Kidney epithelial cell (primary cell): ENCODE data around the gene PLXDC1. TPM values are rescaled to one million over a fixed set of nuclear protein-coding genes. Genes with fewer than 3 reads are reported as not detected.

Source experiments
- DNase-seq: peaks from one replicate; pipeline ENCODE4 v3.0.0-alpha.2; 2010; ENCODE audit warnings: low read depth
- H3K27me3 ChIP-seq: 2 replicates; pipeline ENCODE4 v1.6.0; 2011; ENCODE audit warnings: low read length; ENCODE audit not compliant: control insufficient read depth, insufficient read depth
- H3K36me3 ChIP-seq: 2 replicates; pipeline ENCODE4 v1.5.1; 2011; ENCODE audit warnings: low read length; ENCODE audit not compliant: control insufficient read depth, insufficient read depth
- H3K4me3 ChIP-seq: 2 replicates; pipeline ENCODE4 v1.5.1; 2011; ENCODE audit warnings: low read depth, mild to moderate bottlenecking, control low read depth, low read length
- total RNA-seq: library from RNA; depleted of rRNA; stranded (reverse); fragments of >200 nt; gene quantifications from 2 replicates; pipeline ENCODE4 v1.2.3, GENCODE V29; 2015
- TF ChIP-seq, protein P1 (sequence below): IDR thresholded peaks from 2 replicates; pipeline ENCODE4 v1.5.1; 2011; ENCODE audit warnings: mild to moderate bottlenecking, moderate library complexity, low read length, control low read depth, inconsistent platforms; ENCODE audit not compliant: insufficient read depth, poor library complexity, severe bottlenecking

Gene PLXDC1
- total RNA-seq, 1 donor from 2014 or later, result 0.67 TPM

DNA sequence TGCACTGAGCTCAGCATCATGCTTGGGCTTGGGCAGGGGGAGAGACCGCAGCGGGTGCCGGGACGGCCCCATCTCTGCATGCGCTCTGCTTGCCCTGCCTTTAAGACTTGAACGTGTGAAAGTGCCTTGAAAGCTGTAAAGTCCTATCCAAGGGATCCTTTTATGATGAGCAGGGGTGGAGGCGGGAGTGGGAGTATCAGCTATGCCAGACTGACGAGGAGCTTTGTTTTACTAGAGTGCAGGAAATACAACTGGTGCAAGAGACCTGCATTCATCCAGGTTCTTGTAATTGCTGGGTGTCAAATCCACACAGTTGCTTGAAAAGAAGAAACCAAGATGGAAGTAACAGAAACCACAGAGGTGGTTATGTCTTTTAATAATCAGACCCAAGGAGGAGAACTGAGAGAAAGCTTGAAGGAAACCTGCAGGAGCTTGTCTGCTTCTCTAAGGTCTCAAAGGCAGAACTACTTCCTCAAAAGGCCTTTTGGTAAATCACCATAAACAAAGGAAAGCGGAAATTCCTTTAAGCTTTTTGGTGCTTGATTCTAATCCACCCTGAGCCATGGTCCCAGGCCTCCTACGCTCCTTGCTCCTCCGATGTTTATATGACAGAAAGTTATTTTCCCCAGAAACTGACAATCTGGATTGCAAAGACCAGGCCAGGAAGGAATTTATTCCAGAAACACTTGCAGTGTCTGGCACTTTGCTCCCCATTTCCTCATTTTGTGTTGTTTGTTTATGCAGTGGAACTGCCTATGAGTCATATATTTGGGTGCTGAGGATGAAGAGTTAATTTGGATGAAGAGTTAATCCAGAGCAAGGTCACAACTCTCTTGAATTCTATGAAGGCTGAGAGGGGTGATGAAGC lies 132.9 kb downstream of the PLXDC1 start:
- TF ChIP-seq, protein P1, sequence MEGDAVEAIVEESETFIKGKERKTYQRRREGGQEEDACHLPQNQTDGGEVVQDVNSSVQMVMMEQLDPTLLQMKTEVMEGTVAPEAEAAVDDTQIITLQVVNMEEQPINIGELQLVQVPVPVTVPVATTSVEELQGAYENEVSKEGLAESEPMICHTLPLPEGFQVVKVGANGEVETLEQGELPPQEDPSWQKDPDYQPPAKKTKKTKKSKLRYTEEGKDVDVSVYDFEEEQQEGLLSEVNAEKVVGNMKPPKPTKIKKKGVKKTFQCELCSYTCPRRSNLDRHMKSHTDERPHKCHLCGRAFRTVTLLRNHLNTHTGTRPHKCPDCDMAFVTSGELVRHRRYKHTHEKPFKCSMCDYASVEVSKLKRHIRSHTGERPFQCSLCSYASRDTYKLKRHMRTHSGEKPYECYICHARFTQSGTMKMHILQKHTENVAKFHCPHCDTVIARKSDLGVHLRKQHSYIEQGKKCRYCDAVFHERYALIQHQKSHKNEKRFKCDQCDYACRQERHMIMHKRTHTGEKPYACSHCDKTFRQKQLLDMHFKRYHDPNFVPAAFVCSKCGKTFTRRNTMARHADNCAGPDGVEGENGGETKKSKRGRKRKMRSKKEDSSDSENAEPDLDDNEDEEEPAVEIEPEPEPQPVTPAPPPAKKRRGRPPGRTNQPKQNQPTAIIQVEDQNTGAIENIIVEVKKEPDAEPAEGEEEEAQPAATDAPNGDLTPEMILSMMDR, result no peak
- Histone ChIP-seq H3K27me3 (no peaks in the 10 kb centered on the region), H3K4me3 (no peak overlapping the region), H3K36me3 (no peaks in the 10 kb centered on the region)
- no peak for DNase-seq

DNA sequence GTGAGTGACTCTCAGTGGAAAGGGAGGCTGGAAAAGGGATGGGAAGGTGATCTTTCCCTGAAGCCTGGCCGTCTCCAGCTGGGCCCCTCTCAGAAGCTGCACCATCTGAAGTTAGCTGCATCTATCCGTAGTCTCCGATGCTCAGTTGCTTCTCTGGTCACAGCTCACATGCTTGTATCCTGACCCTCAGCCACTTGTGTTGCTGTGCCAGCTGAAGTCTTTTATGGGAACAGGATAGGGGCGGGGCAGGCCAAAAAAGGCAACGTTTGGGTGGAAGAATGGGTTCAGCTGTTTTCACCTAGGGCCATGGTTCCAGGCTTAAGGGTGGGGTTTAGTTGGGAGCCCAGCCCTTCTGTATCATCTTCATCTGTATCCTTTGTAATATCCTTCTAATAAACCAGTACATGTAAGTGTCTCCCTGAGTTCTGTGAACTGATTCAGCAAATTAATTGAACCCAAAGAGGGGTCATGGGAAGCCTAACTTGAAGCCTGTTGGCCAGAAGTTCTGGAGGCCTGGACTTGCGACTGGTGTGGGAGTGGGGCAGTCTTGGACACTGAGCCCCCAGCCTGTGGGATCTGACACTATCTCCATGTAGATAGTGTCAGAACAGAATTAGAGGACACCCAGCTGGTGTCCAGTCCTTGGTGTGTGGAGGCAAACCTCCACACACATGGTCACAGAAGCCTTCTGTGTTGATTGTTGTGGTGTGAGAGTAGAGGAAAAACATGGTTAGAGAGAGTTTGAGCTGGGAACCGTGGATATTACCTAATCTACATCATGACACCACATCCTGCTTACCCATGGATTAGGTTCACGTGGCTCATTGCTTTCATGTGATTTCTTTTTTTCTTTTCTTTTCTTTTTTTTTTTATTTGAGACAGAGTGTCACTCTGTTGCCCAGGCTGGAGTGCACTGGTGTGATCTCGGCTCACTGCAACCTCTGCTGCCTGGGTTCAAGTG lies 135.0 kb downstream of the PLXDC1 start:
- Histone ChIP-seq H3K36me3 (no peaks in the 10 kb centered on the region), H3K27me3 (peaks cover 2% of the 10 kb centered on the region), H3K4me3 (no peak overlapping the region)
- no peak for DNase-seq
- TF ChIP-seq, protein P1, result no peak

DNA sequence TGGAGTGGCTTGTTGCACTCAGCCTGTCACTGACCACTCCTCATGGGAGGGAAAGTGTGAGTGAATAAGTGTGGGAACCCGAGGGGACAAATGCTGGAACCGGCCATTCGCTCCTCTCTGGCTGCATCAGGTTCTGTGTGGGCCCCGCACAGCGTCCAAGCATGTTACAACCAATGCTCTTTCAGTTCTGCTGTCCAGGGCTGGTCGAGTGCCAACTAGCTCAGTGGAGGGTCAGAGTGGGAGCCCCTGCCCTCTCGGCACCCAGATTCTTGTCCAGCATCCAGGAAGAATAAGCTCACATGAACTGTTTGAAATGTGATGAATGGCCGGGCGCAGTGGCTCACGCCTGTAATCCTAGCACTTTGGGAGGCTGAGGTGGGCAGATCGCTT lies 135.9 kb downstream of the PLXDC1 start:
- TF ChIP-seq, protein P1, result no peak
- Histone ChIP-seq H3K27me3 (peaks cover 2% of the 10 kb centered on the region), H3K4me3 (no peak overlapping the region), H3K36me3 (no peaks in the 10 kb centered on the region)
- no peak for DNase-seq

DNA sequence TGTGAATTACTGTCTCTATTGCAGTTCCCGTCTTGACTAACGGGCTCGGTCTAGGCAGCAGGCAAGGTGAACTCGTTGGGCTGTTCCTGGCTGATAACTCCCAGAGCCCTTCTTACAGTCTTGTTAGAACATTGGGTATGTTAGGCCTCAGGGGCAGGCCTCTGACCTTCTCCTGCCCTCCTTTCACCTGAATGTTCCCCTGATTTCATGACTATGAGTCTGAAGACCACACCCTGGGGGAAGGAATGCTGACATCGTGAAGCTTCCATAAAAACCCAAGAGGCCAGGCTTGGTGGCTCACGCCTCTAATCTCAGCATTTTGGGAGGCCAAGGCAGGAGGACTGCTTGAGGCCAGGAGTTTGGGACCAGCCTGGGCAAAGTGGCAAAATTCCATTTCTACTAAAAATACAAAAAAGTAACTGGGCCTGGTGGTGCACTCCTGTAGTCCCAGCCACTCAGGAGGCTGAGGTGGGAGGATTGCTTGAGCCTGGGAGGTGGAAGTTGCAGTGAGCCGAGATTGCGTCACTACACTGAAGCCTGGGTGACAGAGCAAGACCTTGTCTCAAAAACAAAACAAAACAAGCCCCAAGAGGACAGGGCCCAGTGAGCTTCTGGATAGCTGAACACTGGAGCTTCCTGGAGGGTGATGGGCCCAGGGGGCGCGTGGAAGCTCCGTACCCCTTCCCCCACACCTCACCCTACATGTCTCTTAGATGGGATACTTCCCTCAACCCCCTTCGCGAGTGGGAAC lies 136.5 kb downstream of the PLXDC1 start:
- DNase-seq, result no peak
- TF ChIP-seq, protein P1, result no peak

DNA sequence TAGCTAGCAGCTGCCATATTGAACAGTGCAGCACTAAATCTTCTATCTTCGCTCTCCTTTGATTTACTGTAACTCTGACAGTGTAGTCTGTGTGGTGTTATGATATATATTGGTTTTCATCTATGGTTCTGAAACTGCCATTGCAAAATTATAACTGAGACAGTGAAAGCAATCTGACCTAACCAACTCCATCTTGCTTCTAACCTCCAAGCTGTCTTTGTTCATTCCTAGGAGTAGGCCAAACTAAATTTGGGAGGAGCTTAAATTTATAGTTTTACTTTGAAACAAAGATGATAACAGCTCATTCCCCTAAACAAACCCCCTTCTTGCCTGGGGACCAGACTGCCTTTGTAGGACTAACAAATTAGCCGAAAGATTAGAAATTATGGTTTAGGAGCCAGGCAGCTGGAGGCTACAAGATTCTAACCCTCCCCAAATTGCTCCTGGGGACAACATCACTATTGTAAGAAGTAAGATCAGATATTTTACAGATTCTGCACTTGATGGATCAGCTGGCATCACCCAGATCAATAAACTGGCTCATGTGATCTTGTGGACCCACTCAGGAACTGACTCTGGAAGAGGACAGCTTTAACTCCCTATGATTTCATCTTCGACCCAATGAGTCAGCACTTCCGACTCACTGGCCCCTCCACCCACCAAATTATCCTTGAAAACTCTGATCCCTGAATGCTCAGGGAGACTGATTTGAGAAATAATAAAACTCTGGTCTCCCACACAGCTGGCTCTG lies 137.2 kb downstream of the PLXDC1 start:
- TF ChIP-seq, protein P1, result no peak
- peaks cover 4% of the 10 kb centered on the region for H3K27me3 ChIP-seq
- H3K36me3 ChIP-seq, result no peaks in the 10 kb centered on the region
- DNase-seq, result no peak
- no peak overlapping the region for H3K4me3 ChIP-seq

More for the DNA sequence above, 136.5 kb downstream of the PLXDC1 start:
- no peak overlapping the region for H3K4me3 ChIP-seq
- no peaks in the 10 kb centered on the region for H3K36me3 ChIP-seq
- peaks cover 2% of the 10 kb centered on the region for H3K27me3 ChIP-seq
